GM19455 (cell line): ENCODE results near the gene SOST.

Experiments
- ATAC-seq: cut with Tn5 transposase; IDR thresholded peaks from one replicate; pipeline ENCODE4 v1.9.1; 2021; ENCODE audit not compliant: unreplicated experiment

Gene SOST

GRCh38 chr17:43774304-43775250 lies 16.0 kb upstream of the SOST start:
- ATAC-seq, result no peak

GRCh38 chr17:43772877-43773648 lies 14.5 kb upstream of the SOST start:
- no peak for ATAC-seq

GRCh38 chr17:43771463-43771862 lies 12.9 kb upstream of the SOST start:
- no peak for ATAC-seq

GRCh38 chr17:43770957-43771356 lies 12.4 kb upstream of the SOST start:
- ATAC-seq, result no peak

- no peak for ATAC-seq
These were observed 11.3 kb upstream of the SOST start for GRCh38 chr17:43769859-43770258.

GRCh38 chr17:43769426-43769825 lies 10.8 kb upstream of the SOST start:
- no peak for ATAC-seq

GRCh38 chr17:43768943-43769342 lies 10.4 kb upstream of the SOST start:
- ATAC-seq, result no peak

- no peak for ATAC-seq
These were observed 9.8 kb upstream of the SOST start for GRCh38 chr17:43768382-43768781.

- no peak for ATAC-seq
These were observed 9.1 kb upstream of the SOST start for GRCh38 chr17:43767713-43768059.

GRCh38 chr17:43767053-43767712 lies 8.6 kb upstream of the SOST start:
- no peak for ATAC-seq

- ATAC-seq, result no peak
These were observed 7.9 kb upstream of the SOST start for GRCh38 chr17:43766413-43767052.

- no peak for ATAC-seq
These were observed 1.8 kb upstream of the SOST start for GRCh38 chr17:43760254-43760852.

GRCh38 chr17:43759836-43760235 lies 1.2 kb upstream of the SOST start:
- ATAC-seq, result no peak

GRCh38 chr17:43758086-43758485 lies 505 bp downstream of the SOST start:
- ATAC-seq, result no peak

GRCh38 chr17:43757171-43757660 lies 1.4 kb downstream of the SOST start:
- ATAC-seq, result no peak

GRCh38 chr17:43756201-43756600 lies 2.4 kb downstream of the SOST start:
- no peak for ATAC-seq

GRCh38 chr17:43755389-43755875 lies 3.2 kb downstream of the SOST start:
- ATAC-seq, result no peak

GRCh38 chr17:43754947-43755346 lies 3.6 kb downstream of the SOST start:
- ATAC-seq, result no peak

- no peak for ATAC-seq
These were observed 5.0 kb downstream of the SOST start for GRCh38 chr17:43753493-43754129.

GRCh38 chr17:43750153-43750552 lies 8.4 kb downstream of the SOST start:
- no peak for ATAC-seq
